Endothelial cell of umbilical vein (primary cell): ENCODE results near the gene RTEL1. TPM values are rescaled to one million over a fixed set of nuclear protein-coding genes. Genes with fewer than 3 reads are reported as not detected.

ENCODE experiments used
- BruUV-seq: library from RNA; stranded (reverse); fragments of 400-500 nt; replicated peaks from 2 replicates; lab custom pipeline; 2021; lab: Mats Ljungman, UMichigan
- CTCF ChIA-PET: fragments of 300-600, 350-600 bp; sonication (Branson Sonifier 250); formaldehyde crosslinking; loops from one replicate; lab custom pipeline; 2021; ENCODE audit warnings: antibody characterized with exemption, inconsistent platforms; lab: Charles Lee
- POLR2A ChIA-PET: fragments of 300-600, 350-600 bp; sonication (Branson Sonifier 250); formaldehyde crosslinking; loops from one replicate; lab custom pipeline; 2021; ENCODE audit warnings: antibody characterized with exemption, inconsistent platforms; lab: Charles Lee
- DNase-seq: peaks from one replicate; pipeline ENCODE4 v3.0.0-alpha.2; 2011; ENCODE audit warnings: low read depth, low spot score
- FAIRE-seq: peaks from 2 replicates; lab custom pipeline; 2011; peaks lifted over from hg19 to GRCh38; lab: Jason Lieb, UNC
- H2AFZ ChIP-seq: 2 replicates; pipeline ENCODE4 v1.6.0; 2012; ENCODE audit warnings: low read depth, low read length, control low read depth, inconsistent platforms
- H3K27ac ChIP-seq: 2 replicates; pipeline ENCODE4 v1.5.1; 2011; ENCODE audit warnings: low read depth, mild to moderate bottlenecking, control low read depth, low read length, moderate library complexity; ENCODE audit not compliant: insufficient read depth
- H3K27me3 ChIP-seq, 2 experiments: 2 replicates each; pipeline versions ENCODE4 v1.6.0 to v1.6.1; 2011; ENCODE audit warnings: low read length in 2 of 2, mixed read lengths in 1 of 2; ENCODE audit not compliant: control insufficient read depth in 2 of 2, insufficient read depth in 2 of 2
- H3K36me3 ChIP-seq, 2 experiments: 2 replicates in 1 of 2; 3 replicates in 1 of 2; pipeline ENCODE4 v1.5.1; 2011; ENCODE audit warnings: low read length in 2 of 2, mild to moderate bottlenecking in 1 of 2, moderate library complexity in 1 of 2; ENCODE audit not compliant: control insufficient read depth in 2 of 2, insufficient read depth in 2 of 2; ENCODE audit errors: extremely low read depth in 1 of 2
- H3K4me1 ChIP-seq: 3 replicates; pipeline ENCODE4 v1.5.1; 2011; ENCODE audit warnings: mild to moderate bottlenecking, low read length; ENCODE audit not compliant: control insufficient read depth, insufficient read depth; ENCODE audit errors: extremely low read depth
- H3K4me2 ChIP-seq: 2 replicates; pipeline ENCODE4 v1.6.1; 2011; ENCODE audit warnings: low read length, control low read depth, mixed read lengths; ENCODE audit not compliant: insufficient read depth
- H3K4me3 ChIP-seq, 3 experiments: fragments of 200-600 bp in 1 of 3; sonication (generic), shearing (Covaris generic) in 1 of 3; replicated peaks in 1 of 3; 2 replicates each; pipeline ENCODE4 v1.5.1; 2011 to 2016; ENCODE audit warnings: control low read depth in 3 of 3, low read length in 3 of 3, mild to moderate bottlenecking in 2 of 3, inconsistent platforms in 1 of 3, low read depth in 1 of 3, moderate library complexity in 1 of 3; ENCODE audit not compliant: insufficient read depth in 1 of 3
- H3K79me2 ChIP-seq: 2 replicates; pipeline ENCODE4 v1.6.0; 2012; ENCODE audit warnings: low read length, inconsistent platforms; ENCODE audit not compliant: control insufficient read depth, insufficient read depth
- H3K9ac ChIP-seq: replicated peaks from 2 replicates; pipeline ENCODE3; 2011; ENCODE audit warnings: low read length, control low read depth; ENCODE audit not compliant: insufficient read depth; ENCODE audit errors: extremely low read depth
- H3K9me1 ChIP-seq: replicated peaks from 3 replicates; pipeline ENCODE4 v1.6.0; 2011; ENCODE audit warnings: mild to moderate bottlenecking, low read length; ENCODE audit not compliant: control insufficient read depth, insufficient read depth; ENCODE audit errors: extremely low read depth
- H3K9me3 ChIP-seq: replicated peaks from 2 replicates; pipeline ENCODE4 v1.5.1; 2012; ENCODE audit warnings: low read length, inconsistent platforms; ENCODE audit not compliant: control insufficient read depth, insufficient read depth
- H4K20me1 ChIP-seq: replicated peaks from 2 replicates; pipeline ENCODE3; 2011; ENCODE audit warnings: mild to moderate bottlenecking, low read length; ENCODE audit not compliant: control insufficient read depth, insufficient read depth; ENCODE audit errors: extremely low read depth
- EZH2 ChIP-seq: IDR thresholded peaks from 2 replicates; pipeline ENCODE4 v1.6.1; 2012; ENCODE audit warnings: borderline replicate concordance, low read depth, mild to moderate bottlenecking, moderate library complexity, low read length, inconsistent platforms; ENCODE audit not compliant: severe bottlenecking
- FOS ChIP-seq: IDR thresholded peaks from 2 replicates; pipeline ENCODE4 v1.6.1; 2011; ENCODE audit warnings: mild to moderate bottlenecking, low read length, moderate library complexity, borderline replicate concordance; ENCODE audit not compliant: insufficient read depth
- GATA2 ChIP-seq: IDR thresholded peaks from 2 replicates; pipeline ENCODE4 v1.7.0; 2011; ENCODE audit warnings: low read depth, mild to moderate bottlenecking, moderate library complexity, mixed read lengths, low read length; ENCODE audit not compliant: insufficient read length, insufficient read depth
- JUN ChIP-seq: IDR thresholded peaks from 2 replicates; pipeline ENCODE4 v1.6.1; 2011; ENCODE audit warnings: borderline replicate concordance, low read depth; ENCODE audit not compliant: insufficient read length, insufficient read depth
- MYC ChIP-seq: IDR thresholded peaks from one replicate; pipeline ENCODE4 v1.6.1; 2011; ENCODE audit warnings: mild to moderate bottlenecking, low read depth, low read length
- POLR2A ChIP-seq: IDR thresholded peaks from 2 replicates; pipeline ENCODE4 v1.6.1; 2012; ENCODE audit warnings: low read depth, mild to moderate bottlenecking, control low read depth, low read length
- POLR2AphosphoS5 ChIP-seq: IDR thresholded peaks from 2 replicates; pipeline ENCODE4 v1.6.1; 2012; ENCODE audit warnings: low read depth, mild to moderate bottlenecking, control low read depth, low read length, moderate library complexity; ENCODE audit not compliant: insufficient read depth
- dilution Hi-C: fragments of 300-500 bp; cut with MboI; formaldehyde crosslinking; loops from one replicate; pipeline ENCODE4 v1.15.0; 2019; ENCODE audit warnings: low sequenced_read_pairs; ENCODE audit not compliant: extremely low pct_ligation_motif_present
- intact Hi-C: fragments of 100-400 bp; cut with micrococcal nuclease; formaldehyde crosslinking; loops from one replicate; pipeline ENCODE4 v1.10.0; 2022
- polyA plus RNA-seq, 4 experiments: library from polyadenylated mRNA; depleted of rRNA in 3 of 4; stranded (reverse) in 3 of 4; unstranded in 1 of 4; fragments of >200 nt; gene quantifications; 2 replicates each; pipeline versions ENCODE4 v1.2.1 to v1.2.3, GENCODE V29; 2011 to 2012; ENCODE audit warnings: missing spikeins in 1 of 4
- total RNA-seq: library from RNA; stranded (reverse); gene quantifications from 2 replicates; pipeline ENCODE4 v1.2.3, GENCODE V29; 2021
- TF ChIP-seq, protein P1 (sequence below): IDR thresholded peaks from 2 replicates; pipeline ENCODE4 v1.6.1; 2011; ENCODE audit not compliant: insufficient read depth, insufficient read length
- TF ChIP-seq, protein P2 (sequence below), 2 donors: IDR thresholded peaks; 1 replicate in 1 of 2; 2 replicates in 1 of 2; pipeline ENCODE4 v1.5.1; 2011; ENCODE audit warnings: low read length in 2 of 2, mild to moderate bottlenecking in 2 of 2, moderate library complexity in 2 of 2, control low read depth in 1 of 2, inconsistent platforms in 1 of 2, low read depth in 1 of 2; ENCODE audit not compliant: insufficient read depth in 1 of 2; ENCODE audit errors: extremely low read depth in 1 of 2

The RTEL1 gene
- total and polyA plus RNA-seq, 2 donors (not counting 3 experiments of a cell fraction or from before 2014, with no cell fraction given): 17.0 to 44.9 TPM

DNA sequence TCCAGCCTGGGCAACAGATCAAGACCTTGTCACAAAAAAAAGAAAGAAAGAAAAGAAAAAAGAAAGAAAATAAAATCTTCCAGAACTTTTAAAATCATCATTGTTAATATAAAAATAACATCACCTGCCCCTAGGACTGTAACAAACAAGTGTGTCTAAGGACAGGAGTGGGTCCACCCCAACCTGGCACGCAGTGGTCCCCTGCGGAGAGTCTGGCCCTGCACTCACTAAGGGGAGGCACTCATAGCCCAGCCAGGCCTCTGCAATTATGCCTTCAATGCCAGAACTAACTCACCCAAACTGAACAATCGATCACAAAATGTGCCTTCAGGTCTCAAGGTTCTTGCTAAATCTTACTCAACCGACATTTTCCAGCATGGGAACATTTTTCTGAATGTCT, 36.0 kb upstream of the RTEL1 start:
- Histone ChIP-seq H4K20me1 (no peaks in the 10 kb centered on the region), H3K27me3 (no peaks in the 10 kb centered on the region), H3K79me2 (peaks cover 46% of the 10 kb centered on the region), H3K9ac (no peak overlapping the region), H3K27ac (no peak overlapping the region), H2AFZ (no peak overlapping the region), H3K4me2 (no peak overlapping the region), H3K4me1 (peaks cover 3% of the 10 kb centered on the region), H3K36me3 (peaks cover 4 to 10% of the 10 kb centered on the region in 2 experiments), H3K9me1 (no peaks in the 10 kb centered on the region), H3K4me3 (no peak overlapping the region), H3K9me3 (no peaks in the 10 kb centered on the region)
- DNase-seq (no peak), FAIRE-seq (no peak)
- dilution Hi-C loops (no loop called here), intact Hi-C loops (no loop called here)
- POLR2A ChIA-PET: no interaction called here
- TF ChIP-seq POLR2A (no peak), JUN (no peak), GATA2 (no peak), EZH2 (no peak), MYC (no peak), FOS (no peak), POLR2AphosphoS5 (no peak)
- TF ChIP-seq, protein P1, sequence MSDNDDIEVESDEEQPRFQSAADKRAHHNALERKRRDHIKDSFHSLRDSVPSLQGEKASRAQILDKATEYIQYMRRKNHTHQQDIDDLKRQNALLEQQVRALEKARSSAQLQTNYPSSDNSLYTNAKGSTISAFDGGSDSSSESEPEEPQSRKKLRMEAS: no peak
- TF ChIP-seq, protein P2, sequence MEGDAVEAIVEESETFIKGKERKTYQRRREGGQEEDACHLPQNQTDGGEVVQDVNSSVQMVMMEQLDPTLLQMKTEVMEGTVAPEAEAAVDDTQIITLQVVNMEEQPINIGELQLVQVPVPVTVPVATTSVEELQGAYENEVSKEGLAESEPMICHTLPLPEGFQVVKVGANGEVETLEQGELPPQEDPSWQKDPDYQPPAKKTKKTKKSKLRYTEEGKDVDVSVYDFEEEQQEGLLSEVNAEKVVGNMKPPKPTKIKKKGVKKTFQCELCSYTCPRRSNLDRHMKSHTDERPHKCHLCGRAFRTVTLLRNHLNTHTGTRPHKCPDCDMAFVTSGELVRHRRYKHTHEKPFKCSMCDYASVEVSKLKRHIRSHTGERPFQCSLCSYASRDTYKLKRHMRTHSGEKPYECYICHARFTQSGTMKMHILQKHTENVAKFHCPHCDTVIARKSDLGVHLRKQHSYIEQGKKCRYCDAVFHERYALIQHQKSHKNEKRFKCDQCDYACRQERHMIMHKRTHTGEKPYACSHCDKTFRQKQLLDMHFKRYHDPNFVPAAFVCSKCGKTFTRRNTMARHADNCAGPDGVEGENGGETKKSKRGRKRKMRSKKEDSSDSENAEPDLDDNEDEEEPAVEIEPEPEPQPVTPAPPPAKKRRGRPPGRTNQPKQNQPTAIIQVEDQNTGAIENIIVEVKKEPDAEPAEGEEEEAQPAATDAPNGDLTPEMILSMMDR (IDR thresholded peaks at IDR 0.05; ENCODE audit: extremely low read depth in 1 of 2, insufficient read depth in 1 of 2, low read depth in 1 of 2, low read length in 2 of 2): no peak
- CTCF ChIA-PET: no interaction called here
- BruUV-seq: no TSS peak
